SIG-M5 (cell line): ENCODE data around the gene NFKBIL1.
A peak's percentile ranks its signal among the peaks of the same experiment; 100 is the strongest.
"Not testable (repeated sequence)": the region's sequence is repeated elsewhere in the genome, so short reads cannot be mapped to it uniquely, and the experiment has no call there.

Source experiments
- DNase-seq: peaks from one replicate; lab custom pipeline; 2025; lab: John Stamatoyannopoulos, UW

The NFKBIL1 gene

GRCh38 chr6:31581434-31582229, 34.2 kb downstream of the NFKBIL1 start:
- DNase-seq = no peak

DNA sequence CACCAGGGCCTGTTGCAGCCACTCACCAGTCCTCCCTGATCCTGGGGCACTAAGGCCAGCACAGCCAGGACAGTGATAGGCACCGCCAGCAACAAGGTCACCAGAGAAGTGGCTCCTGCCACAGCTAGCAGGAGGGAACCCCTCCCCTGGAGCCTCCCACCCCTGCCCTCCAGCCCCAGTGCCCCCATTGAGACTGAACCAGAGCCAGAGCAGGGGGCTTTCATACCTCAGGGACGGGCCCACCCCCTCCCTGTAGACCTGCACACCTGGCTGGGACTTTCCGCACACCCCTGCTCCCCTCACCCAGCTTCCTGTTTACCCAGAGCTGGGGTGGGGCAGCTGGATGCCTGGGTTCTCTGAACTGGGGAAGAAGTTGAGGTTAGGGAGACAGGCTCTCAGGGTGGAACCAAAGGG, 34.8 kb downstream of the NFKBIL1 start, which contains the start of gene LTB:
TSS of gene LTB (minus strand) at position 195 of the 414 bp plus-strand sequence. CDS start at position 188, 7 bp downstream.
- DNase-seq = no peak

GRCh38 chr6:31585491-31585890, 38.1 kb downstream of the NFKBIL1 start:
- DNase-seq = no peak

- DNase-seq = peak; percentile 60
These were observed 38.6 kb downstream of the NFKBIL1 start, which contains the start of gene LST1 for GRCh38 chr6:31586008-31586407. Gene LST1 (plus strand): TSS chr6:31586277. CDS start chr6:31587300, 1,023 bp downstream.

GRCh38 chr6:31586599-31587281, 39.3 kb downstream of the NFKBIL1 start:
- peak; percentile 71 for DNase-seq

DNA sequence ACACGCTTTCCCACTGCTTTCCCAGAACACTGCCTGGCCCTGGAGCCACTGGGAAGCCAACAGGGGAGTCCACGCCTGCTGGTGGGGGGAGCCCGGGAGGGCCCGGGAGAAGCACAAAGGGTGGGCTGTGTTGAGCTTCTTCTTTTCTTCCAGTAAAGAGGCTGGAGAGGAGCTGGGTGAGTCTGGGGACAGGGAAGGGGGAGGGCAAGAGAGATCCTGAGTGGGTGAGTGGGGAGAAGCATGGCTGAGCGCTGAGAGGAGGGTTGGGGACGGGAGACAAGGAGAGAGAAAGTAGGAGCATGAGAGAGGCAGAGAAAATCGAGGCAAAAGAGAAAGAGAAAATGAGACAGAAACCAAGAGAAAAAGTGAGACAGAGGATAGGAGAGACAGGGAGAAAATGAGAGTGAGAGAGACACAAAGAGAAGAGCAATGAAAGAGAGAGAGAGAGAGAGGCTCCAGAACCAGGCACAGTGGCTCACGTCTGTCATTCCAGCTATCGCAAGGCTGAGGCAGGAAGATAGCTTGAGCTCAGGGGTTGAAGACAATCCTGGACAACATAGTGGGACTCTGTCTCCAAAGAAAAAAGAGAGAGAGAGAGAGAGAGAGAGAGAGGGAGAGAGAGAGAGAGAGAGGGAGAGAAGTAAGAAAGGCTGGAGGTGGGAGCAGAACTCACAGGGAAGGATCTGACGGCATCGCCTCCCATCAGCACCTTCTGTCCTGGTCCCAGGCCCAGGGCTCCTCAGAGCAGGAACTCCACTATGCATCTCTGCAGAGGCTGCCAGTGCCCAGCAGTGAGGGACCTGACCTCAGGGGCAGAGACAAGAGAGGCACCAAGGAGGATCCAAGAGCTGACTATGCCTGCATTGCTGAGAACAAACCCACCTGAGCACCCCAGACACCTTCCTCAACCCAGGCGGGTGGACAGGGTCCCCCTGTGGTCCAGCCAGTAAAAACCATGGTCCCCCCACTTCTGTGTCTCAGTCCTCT, 40.7 kb downstream of the NFKBIL1 start:
- DNase-seq = no peak

DNA sequence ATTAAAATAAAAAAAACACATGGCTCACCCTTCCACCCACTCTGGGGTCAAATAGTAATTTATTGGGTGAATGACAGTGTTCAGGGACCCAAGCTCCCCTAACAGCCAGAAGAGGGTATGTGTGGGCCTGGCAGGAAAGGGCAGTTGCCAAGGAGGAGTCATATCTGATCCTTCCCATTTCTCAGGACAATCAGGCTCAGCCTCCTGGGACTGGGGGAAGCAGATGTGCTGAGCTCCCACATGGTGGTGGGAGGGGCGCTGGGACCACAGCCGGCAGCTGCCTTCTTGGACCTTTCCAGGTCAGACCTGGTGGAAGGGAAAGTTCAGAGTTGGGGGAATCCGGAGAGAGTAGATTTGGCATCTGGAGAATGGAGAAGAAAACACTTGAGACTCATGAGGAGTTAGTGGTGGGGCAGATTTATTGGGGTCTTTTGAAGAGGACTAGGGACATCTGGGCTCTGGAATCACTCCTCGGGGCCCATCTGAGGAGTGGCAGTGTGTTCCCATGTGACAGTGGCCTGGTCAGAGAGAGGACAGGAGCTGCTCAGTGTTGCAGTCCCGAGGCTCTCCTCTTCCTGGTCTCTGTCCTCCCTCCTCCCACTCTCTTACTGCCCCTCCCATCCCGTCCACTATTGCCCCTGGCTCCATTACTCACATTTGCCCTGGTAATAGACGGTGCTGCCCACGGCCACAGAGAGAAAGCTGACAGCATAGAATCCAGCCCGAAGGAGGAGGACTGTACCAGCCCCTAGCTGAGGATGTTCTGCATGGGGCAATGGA, 41.7 kb downstream of the NFKBIL1 start:
- DNase-seq = no peak

DNA sequence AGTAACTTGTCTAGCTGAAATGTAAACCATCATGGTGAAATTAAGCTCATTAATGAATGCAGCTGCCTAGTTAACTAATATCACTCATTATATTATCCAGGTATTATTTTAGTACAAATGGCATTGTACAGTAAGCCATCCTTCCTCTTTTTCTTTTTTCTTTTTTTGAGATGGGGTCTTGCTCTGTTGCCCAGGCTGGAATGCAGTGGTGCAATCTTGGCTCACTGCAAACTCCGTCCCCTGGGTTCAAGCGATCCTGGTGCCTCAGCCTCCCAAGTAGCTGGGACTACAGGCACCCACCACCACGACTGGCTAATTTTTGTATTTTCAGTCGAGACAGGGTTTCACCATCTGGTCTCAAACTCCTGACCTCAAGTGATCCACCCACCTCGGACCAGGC, 43.3 kb downstream of the NFKBIL1 start:
- not testable (repeated sequence) for DNase-seq

DNA sequence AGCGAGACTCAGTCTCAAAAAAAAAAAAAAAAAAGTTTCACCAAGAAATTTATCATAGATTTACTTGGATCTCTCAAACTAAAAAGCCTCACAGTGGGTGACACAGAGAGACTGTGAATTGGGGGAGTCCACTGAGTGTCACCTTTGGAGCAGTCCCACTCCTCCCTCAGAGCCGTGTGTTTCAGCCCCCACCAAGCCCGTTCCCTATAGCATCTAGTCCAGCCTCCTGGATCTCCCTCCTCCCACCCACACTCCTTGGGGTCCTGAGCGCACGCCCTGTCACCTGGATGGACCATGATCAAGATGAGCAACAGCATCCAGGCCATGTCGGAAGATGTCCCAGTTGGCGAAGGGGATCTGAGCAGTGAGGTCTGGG, 45.0 kb downstream of the NFKBIL1 start:
- no peak for DNase-seq

GRCh38 chr6:31597006-31597405, 49.6 kb downstream of the NFKBIL1 start:
- no peak for DNase-seq

- DNase-seq = no peak
These were observed 59.9 kb downstream of the NFKBIL1 start for GRCh38 chr6:31607317-31607716.
